HepG2 (cell line): Measurements from ENCODE around the gene NUP133. TPM values are rescaled to one million over a fixed set of nuclear protein-coding genes. Genes with fewer than 3 reads are reported as not detected.

Source experiments
- ATAC-seq: fragments of 200-7000 bp; cut with Tn5 transposase; 3 replicates; pipeline ENCODE4 v1.9.1; 2020; ENCODE audit warnings: mild to moderate bottlenecking, moderate library complexity
- BruUV-seq: library from RNA; stranded (reverse); fragments of 400-500 nt; replicated peaks from 2 replicates; lab custom pipeline; 2021; lab: Mats Ljungman, UMichigan
- CTCF ChIA-PET: fragments of 300-600 bp; formaldehyde crosslinking; extraction: SDS; loops from one replicate; lab custom pipeline; 2021; ENCODE audit warnings: low total read pairs, inconsistent platforms, low intra/inter-chr PET ratio; lab: Yijun Ruan, JAX
- POLR2A ChIA-PET: fragments of 350-600 bp; sonication (Branson Sonifier 250); formaldehyde crosslinking; loops from one replicate; lab custom pipeline; 2020; ENCODE audit warnings: antibody characterized with exemption, inconsistent platforms; lab: Yijun Ruan, JAX
- DNase-seq: peaks from one replicate; pipeline ENCODE4 v3.0.0-alpha.2; 2015; ENCODE audit warnings: low spot score
- FAIRE-seq: peaks from 3 replicates; lab custom pipeline; 2011; peaks lifted over from hg19 to GRCh38; lab: Jason Lieb, UNC
- H2AFZ ChIP-seq: one replicate; pipeline ENCODE4 v1.6.1; 2011; ENCODE audit warnings: low read length, inconsistent platforms
- H3K27ac ChIP-seq: fragments of 300-600 bp; 3 replicates; pipeline ENCODE4 v1.8.0; 2011; ENCODE audit warnings: mixed run types, mild to moderate bottlenecking, mixed read lengths, low read length, inconsistent platforms; ENCODE audit not compliant: insufficient read depth; ENCODE audit errors: extremely low read length
- H3K27me3 ChIP-seq, 2 experiments: fragments of 200-600 bp in 1 of 2; 2 replicates in 1 of 2; 3 replicates in 1 of 2; pipeline versions ENCODE4 v1.6.0 to v1.8.0; 2011; ENCODE audit warnings: low read length in 2 of 2, mild to moderate bottlenecking in 2 of 2, moderate library complexity in 2 of 2, inconsistent platforms in 1 of 2; ENCODE audit not compliant: insufficient read depth in 2 of 2, control insufficient read depth in 1 of 2
- H3K36me3 ChIP-seq, 2 experiments: fragments of 200-600 bp in 1 of 2; replicated peaks in 1 of 2; 2 replicates in 1 of 2; 3 replicates in 1 of 2; pipeline versions ENCODE4 v1.5.1 to v1.8.0; 2011; ENCODE audit warnings: low read length in 2 of 2, inconsistent platforms in 1 of 2; ENCODE audit not compliant: insufficient read depth in 2 of 2, control insufficient read depth in 1 of 2
- H3K4me1 ChIP-seq: 2 replicates; pipeline ENCODE4 v1.5.1; 2012; ENCODE audit warnings: low read length, inconsistent platforms; ENCODE audit not compliant: insufficient read depth
- H3K4me2 ChIP-seq: 2 replicates; pipeline ENCODE4 v1.6.0; 2011; ENCODE audit warnings: low read depth, low read length, inconsistent platforms
- H3K4me3 ChIP-seq, 3 experiments: fragments of 200-600 bp in 1 of 3; sonication (generic), shearing (Covaris generic) in 1 of 3; replicated peaks in 1 of 3; 2 replicates each; pipeline ENCODE4 v1.5.1; 2011 to 2016; ENCODE audit warnings: low read length in 3 of 3, inconsistent platforms in 2 of 3, low read depth in 2 of 3, mild to moderate bottlenecking in 2 of 3, control low read depth in 1 of 3, mixed read lengths in 1 of 3; ENCODE audit not compliant: insufficient read depth in 1 of 3
- H3K79me2 ChIP-seq: one replicate; pipeline ENCODE4 v1.6.1; 2011; ENCODE audit warnings: low read length, inconsistent platforms; ENCODE audit not compliant: insufficient read depth
- H3K9ac ChIP-seq: 2 replicates; pipeline ENCODE4 v1.6.0; 2011; ENCODE audit warnings: mild to moderate bottlenecking, low read depth, low read length, inconsistent platforms; ENCODE audit not compliant: insufficient read depth
- H3K9me3 ChIP-seq: 2 replicates; pipeline ENCODE4 v1.5.1; 2012; ENCODE audit warnings: mild to moderate bottlenecking, low read length
- H4K20me1 ChIP-seq: 2 replicates; pipeline ENCODE4 v1.6.0; 2011; ENCODE audit warnings: inconsistent platforms, mild to moderate bottlenecking, low read length, moderate library complexity; ENCODE audit not compliant: insufficient read depth
- BHLHE40 ChIP-seq: IDR thresholded peaks from 2 replicates; pipeline ENCODE4 v1.6.1; 2011; ENCODE audit warnings: low read length, improper control_type of control experiment
- FOSL2 ChIP-seq: sonication (generic); formaldehyde crosslinking; IDR thresholded peaks from 2 replicates; pipeline ENCODE4 v1.4.0; 2020; ENCODE audit warnings: missing genetic modification reagents
- PITX1 ChIP-seq: sonication (generic); formaldehyde crosslinking; IDR thresholded peaks from 2 replicates; pipeline ENCODE4 v1.5.1; 2020; ENCODE audit warnings: mild to moderate bottlenecking, missing genetic modification reagents
- SALL1 ChIP-seq: sonication (generic); formaldehyde crosslinking; IDR thresholded peaks from 2 replicates; pipeline ENCODE4 v1.8.0; 2022; ENCODE audit warnings: mild to moderate bottlenecking, missing genetic modification reagents
- STAG1 ChIP-seq: sonication (generic); formaldehyde crosslinking; IDR thresholded peaks from 2 replicates; pipeline ENCODE4 v1.4.0; 2020; ENCODE audit warnings: missing genetic modification reagents
- ZNF230 ChIP-seq: sonication (generic); formaldehyde crosslinking; IDR thresholded peaks from 2 replicates; pipeline ENCODE4 v1.4.0; 2020; ENCODE audit warnings: mild to moderate bottlenecking, missing genetic modification reagents
- ZNF329 ChIP-seq: sonication (generic); formaldehyde crosslinking; IDR thresholded peaks from 2 replicates; pipeline ENCODE4 v1.9.0; 2021; ENCODE audit warnings: low read depth, mild to moderate bottlenecking, missing genetic modification reagents
- WGBS: methylation state at CpG from one replicate; pipeline ENCODE4 v1.1.6; 2017; ENCODE audit warnings: low lambda C conversion rate; 5-methylcytosine and 5-hydroxymethylcytosine counted together
- in situ Hi-C: cut with HindIII; loops from 2 replicates; pipeline ENCODE4 v1.10.0; 2017; ENCODE audit warnings: low pct_unique_long_range_greater_than_20kb; ENCODE audit not compliant: extremely low pct_ligation_motif_present
- intact Hi-C: fragments of 100-400 bp; cut with micrococcal nuclease; formaldehyde crosslinking; loops from one replicate; pipeline ENCODE4 v1.10.0; 2022; ENCODE audit not compliant: unreplicated experiment
- polyA plus RNA-seq, 8 experiments: library from polyadenylated mRNA; depleted of rRNA in 3 of 8; stranded (reverse) in 7 of 8; unstranded in 1 of 8; fragments of >200 nt; fragmentation: Illumina TruSeq in 4 of 8; extraction: Trizol in 4 of 8; gene quantifications; 2 replicates each; pipeline versions ENCODE4 v1.2.1 to v1.2.3, GENCODE V29; 2011 to 2016; ENCODE audit warnings: low read depth in 4 of 8, missing spikeins in 1 of 8, mixed read lengths in 1 of 8; ENCODE audit not compliant: insufficient read depth in 1 of 8
- total RNA-seq, 5 experiments: library from RNA; depleted of rRNA; stranded (reverse); fragments of >200 nt; fragmentation: Illumina TruSeq; extraction: Trizol; gene quantifications; 2 replicates each; pipeline ENCODE4 v1.2.3, GENCODE V29; 2016; ENCODE audit warnings: low read depth in 1 of 5
- TF ChIP-seq, protein P1 (sequence below): IDR thresholded peaks from 2 replicates; pipeline ENCODE4 v1.6.1; 2016
- TF ChIP-seq, protein P2 (sequence below): sonication (generic); formaldehyde crosslinking; IDR thresholded peaks from 2 replicates; pipeline ENCODE4 v1.9.0; 2021; ENCODE audit warnings: missing genetic modification reagents, borderline replicate concordance
- TF ChIP-seq, protein P3 (sequence below): sonication (generic); formaldehyde crosslinking; IDR thresholded peaks from 2 replicates; pipeline ENCODE4 v1.8.1; 2022; ENCODE audit warnings: mild to moderate bottlenecking, missing genetic modification reagents
- TF ChIP-seq, protein P4 (sequence below): fragments of 450-650 bp; IDR thresholded peaks from 2 replicates; pipeline ENCODE4 v1.6.1; 2016
- TF ChIP-seq, protein P5 (sequence below): sonication (generic); formaldehyde crosslinking; IDR thresholded peaks from 2 replicates; pipeline ENCODE4 v1.8.1; 2023; ENCODE audit warnings: missing genetic modification reagents, inconsistent platforms, borderline replicate concordance
- TF ChIP-seq, protein P6 (sequence below): sonication (generic); formaldehyde crosslinking; IDR thresholded peaks from 2 replicates; pipeline ENCODE4 v1.5.0; 2020; ENCODE audit warnings: mild to moderate bottlenecking, missing genetic modification reagents, moderate library complexity

Gene NUP133
- total and polyA plus RNA-seq, 2 of the 13 experiments (the other 11 are each of a cell fraction or from before 2014, with no cell fraction given) = 17.7 to 45.6 TPM

DNA sequence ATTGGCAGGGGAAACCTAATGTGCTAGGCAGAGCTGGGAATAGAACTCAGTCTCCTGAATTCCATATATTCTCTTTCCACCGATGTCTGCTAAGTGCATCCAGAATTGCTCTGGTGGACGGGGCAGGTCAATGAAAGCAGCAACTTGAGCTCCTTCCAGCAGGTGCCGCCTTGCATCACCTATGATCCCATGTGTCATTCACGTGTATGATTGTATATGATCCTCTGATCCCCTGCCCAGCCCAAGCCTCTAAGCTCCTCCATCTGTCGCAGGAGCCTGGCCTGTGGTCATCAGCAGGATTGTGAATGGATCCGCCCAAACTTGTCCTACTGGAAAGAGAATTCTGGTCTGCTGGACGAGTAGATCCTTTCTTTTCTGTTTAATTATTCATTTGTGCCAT is 87.4 kb downstream of the NUP133 start:
- Histone ChIP-seq H3K4me1 (no peaks in the 10 kb centered on the region), H3K4me2 (no peak overlapping the region), H3K4me3 (no peak overlapping the region), H3K79me2 (no peaks in the 10 kb centered on the region), H3K27ac (no peak overlapping the region), H3K27me3 (peaks cover 0 to 7% of the 10 kb centered on the region in 2 experiments; a peak in 1 of 5 replicates), H3K36me3 (no peaks in the 10 kb centered on the region), H3K9ac (no peak overlapping the region), H3K9me3 (no peaks in the 10 kb centered on the region), H4K20me1 (no peaks in the 10 kb centered on the region), H2AFZ (no peak overlapping the region)
- TF ChIP-seq BHLHE40 (peak; percentile 70), ZNF329 (CRISPR knock-in tag) (no peak), STAG1 (peak; percentile 45), PITX1 (0 out of 2 replicates have a peak, but pooled peaks have one; percentile 30), SALL1 (0 out of 2 replicates have a peak, but pooled peaks have one; percentile 21), FOSL2 (peak; percentile 13; the same call in 1 of the 2 replicates), ZNF230 (CRISPR knock-in tag) (no peak)
- TF ChIP-seq, protein P1, sequence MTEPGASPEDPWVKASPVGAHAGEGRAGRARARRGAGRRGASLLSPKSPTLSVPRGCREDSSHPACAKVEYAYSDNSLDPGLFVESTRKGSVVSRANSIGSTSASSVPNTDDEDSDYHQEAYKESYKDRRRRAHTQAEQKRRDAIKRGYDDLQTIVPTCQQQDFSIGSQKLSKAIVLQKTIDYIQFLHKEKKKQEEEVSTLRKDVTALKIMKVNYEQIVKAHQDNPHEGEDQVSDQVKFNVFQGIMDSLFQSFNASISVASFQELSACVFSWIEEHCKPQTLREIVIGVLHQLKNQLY = peak; percentile 76; the same call in 1 of the 2 replicates
- TF ChIP-seq, protein P2, sequence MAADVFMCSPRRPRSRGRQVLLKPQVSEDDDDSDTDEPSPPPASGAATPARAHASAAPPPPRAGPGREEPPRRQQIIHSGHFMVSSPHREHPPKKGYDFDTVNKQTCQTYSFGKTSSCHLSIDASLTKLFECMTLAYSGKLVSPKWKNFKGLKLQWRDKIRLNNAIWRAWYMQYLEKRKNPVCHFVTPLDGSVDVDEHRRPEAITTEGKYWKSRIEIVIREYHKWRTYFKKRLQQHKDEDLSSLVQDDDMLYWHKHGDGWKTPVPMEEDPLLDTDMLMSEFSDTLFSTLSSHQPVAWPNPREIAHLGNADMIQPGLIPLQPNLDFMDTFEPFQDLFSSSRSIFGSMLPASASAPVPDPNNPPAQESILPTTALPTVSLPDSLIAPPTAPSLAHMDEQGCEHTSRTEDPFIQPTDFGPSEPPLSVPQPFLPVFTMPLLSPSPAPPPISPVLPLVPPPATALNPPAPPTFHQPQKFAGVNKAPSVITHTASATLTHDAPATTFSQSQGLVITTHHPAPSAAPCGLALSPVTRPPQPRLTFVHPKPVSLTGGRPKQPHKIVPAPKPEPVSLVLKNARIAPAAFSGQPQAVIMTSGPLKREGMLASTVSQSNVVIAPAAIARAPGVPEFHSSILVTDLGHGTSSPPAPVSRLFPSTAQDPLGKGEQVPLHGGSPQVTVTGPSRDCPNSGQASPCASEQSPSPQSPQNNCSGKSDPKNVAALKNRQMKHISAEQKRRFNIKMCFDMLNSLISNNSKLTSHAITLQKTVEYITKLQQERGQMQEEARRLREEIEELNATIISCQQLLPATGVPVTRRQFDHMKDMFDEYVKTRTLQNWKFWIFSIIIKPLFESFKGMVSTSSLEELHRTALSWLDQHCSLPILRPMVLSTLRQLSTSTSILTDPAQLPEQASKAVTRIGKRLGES = 0 out of 2 replicates have a peak, but pooled peaks have one; percentile 54
- TF ChIP-seq, protein P3, sequence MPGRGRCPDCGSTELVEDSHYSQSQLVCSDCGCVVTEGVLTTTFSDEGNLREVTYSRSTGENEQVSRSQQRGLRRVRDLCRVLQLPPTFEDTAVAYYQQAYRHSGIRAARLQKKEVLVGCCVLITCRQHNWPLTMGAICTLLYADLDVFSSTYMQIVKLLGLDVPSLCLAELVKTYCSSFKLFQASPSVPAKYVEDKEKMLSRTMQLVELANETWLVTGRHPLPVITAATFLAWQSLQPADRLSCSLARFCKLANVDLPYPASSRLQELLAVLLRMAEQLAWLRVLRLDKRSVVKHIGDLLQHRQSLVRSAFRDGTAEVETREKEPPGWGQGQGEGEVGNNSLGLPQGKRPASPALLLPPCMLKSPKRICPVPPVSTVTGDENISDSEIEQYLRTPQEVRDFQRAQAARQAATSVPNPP (CRISPR knock-in tag) = no peak
- TF ChIP-seq, protein P4, sequence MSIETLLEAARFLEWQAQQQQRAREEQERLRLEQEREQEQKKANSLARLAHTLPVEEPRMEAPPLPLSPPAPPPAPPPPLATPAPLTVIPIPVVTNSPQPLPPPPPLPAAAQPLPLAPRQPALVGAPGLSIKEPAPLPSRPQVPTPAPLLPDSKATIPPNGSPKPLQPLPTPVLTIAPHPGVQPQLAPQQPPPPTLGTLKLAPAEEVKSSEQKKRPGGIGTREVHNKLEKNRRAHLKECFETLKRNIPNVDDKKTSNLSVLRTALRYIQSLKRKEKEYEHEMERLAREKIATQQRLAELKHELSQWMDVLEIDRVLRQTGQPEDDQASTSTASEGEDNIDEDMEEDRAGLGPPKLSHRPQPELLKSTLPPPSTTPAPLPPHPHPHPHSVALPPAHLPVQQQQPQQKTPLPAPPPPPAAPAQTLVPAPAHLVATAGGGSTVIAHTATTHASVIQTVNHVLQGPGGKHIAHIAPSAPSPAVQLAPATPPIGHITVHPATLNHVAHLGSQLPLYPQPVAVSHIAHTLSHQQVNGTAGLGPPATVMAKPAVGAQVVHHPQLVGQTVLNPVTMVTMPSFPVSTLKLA = 0 out of 2 replicates have a peak, but pooled peaks have one; percentile 18
- TF ChIP-seq, protein P5, sequence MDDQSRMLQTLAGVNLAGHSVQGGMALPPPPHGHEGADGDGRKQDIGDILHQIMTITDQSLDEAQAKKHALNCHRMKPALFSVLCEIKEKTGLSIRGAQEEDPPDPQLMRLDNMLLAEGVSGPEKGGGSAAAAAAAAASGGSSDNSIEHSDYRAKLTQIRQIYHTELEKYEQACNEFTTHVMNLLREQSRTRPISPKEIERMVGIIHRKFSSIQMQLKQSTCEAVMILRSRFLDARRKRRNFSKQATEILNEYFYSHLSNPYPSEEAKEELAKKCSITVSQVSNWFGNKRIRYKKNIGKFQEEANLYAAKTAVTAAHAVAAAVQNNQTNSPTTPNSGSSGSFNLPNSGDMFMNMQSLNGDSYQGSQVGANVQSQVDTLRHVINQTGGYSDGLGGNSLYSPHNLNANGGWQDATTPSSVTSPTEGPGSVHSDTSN (CRISPR knock-in tag) = no peak
- TF ChIP-seq, protein P6, sequence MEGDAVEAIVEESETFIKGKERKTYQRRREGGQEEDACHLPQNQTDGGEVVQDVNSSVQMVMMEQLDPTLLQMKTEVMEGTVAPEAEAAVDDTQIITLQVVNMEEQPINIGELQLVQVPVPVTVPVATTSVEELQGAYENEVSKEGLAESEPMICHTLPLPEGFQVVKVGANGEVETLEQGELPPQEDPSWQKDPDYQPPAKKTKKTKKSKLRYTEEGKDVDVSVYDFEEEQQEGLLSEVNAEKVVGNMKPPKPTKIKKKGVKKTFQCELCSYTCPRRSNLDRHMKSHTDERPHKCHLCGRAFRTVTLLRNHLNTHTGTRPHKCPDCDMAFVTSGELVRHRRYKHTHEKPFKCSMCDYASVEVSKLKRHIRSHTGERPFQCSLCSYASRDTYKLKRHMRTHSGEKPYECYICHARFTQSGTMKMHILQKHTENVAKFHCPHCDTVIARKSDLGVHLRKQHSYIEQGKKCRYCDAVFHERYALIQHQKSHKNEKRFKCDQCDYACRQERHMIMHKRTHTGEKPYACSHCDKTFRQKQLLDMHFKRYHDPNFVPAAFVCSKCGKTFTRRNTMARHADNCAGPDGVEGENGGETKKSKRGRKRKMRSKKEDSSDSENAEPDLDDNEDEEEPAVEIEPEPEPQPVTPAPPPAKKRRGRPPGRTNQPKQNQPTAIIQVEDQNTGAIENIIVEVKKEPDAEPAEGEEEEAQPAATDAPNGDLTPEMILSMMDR = peak; percentile 54
- 22% methylated on average over 5 of the region's 7 CpGs for WGBS
- intact Hi-C loops = no loop called here
- ChIA-PET CTCF (no interaction called here), POLR2A (interaction anchor here (1.0 kb wide), 1 partner anchor 12 kb away, joined by 3 read pairs; no protein-coding TSS in a partner anchor)
- no peak for DNase-seq
- FAIRE-seq = peak; percentile 36
- in situ Hi-C loops = no loop called here
- BruUV-seq = no TSS peak
- ATAC-seq = peak; percentile 79
